Activated gamma-delta T cell (primary cell): Measurements from ENCODE around the gene WASF2.
"Not testable (repeated sequence)": the region's sequence is repeated elsewhere in the genome, so short reads cannot be mapped to it uniquely, and the experiment has no call there.

ENCODE experiments used
- DNase-seq: peaks from one replicate; lab custom pipeline; 2025; lab: John Stamatoyannopoulos, UW

Gene WASF2

GRCh38 chr1:27496604-27497155 lies 6.7 kb upstream of the WASF2 start:
- no peak for DNase-seq

GRCh38 chr1:27492796-27493195 lies 2.8 kb upstream of the WASF2 start:
- no peak for DNase-seq

- DNase-seq, result no peak
Observed at GRCh38 chr1:27491748-27492700, 2.1 kb upstream of the WASF2 start.

GRCh38 chr1:27489501-27489972 lies 430 bp downstream of the WASF2 start:
- DNase-seq, result no peak

- DNase-seq, result no peak
Observed at GRCh38 chr1:27487966-27488884, 1.7 kb downstream of the WASF2 start.

- DNase-seq, result no peak
Observed at GRCh38 chr1:27485363-27485762, 4.6 kb downstream of the WASF2 start.

GRCh38 chr1:27483659-27484058 lies 6.3 kb downstream of the WASF2 start:
- DNase-seq, result no peak

- DNase-seq, result no peak
Observed at GRCh38 chr1:27481994-27482620, 7.9 kb downstream of the WASF2 start.

GRCh38 chr1:27478098-27478497 lies 11.9 kb downstream of the WASF2 start:
- no peak for DNase-seq

- DNase-seq, result no peak
Observed at GRCh38 chr1:27476237-27476636, 13.7 kb downstream of the WASF2 start.

GRCh38 chr1:27475720-27476119 lies 14.2 kb downstream of the WASF2 start:
- DNase-seq, result no peak

GRCh38 chr1:27473755-27474154 lies 16.2 kb downstream of the WASF2 start:
- no peak for DNase-seq

- not testable (repeated sequence) for DNase-seq
Observed at GRCh38 chr1:27472098-27472497, 17.9 kb downstream of the WASF2 start.

- DNase-seq, result no peak
Observed at GRCh38 chr1:27471477-27471876, 18.5 kb downstream of the WASF2 start.

- DNase-seq, result no peak
Observed at GRCh38 chr1:27469334-27469733, 20.6 kb downstream of the WASF2 start.

- not testable (repeated sequence) for DNase-seq
Observed at GRCh38 chr1:27468378-27468777, 21.6 kb downstream of the WASF2 start.

- no peak for DNase-seq
Observed at GRCh38 chr1:27464926-27465647, 24.9 kb downstream of the WASF2 start.

GRCh38 chr1:27463916-27464315 lies 26.1 kb downstream of the WASF2 start:
- not testable (repeated sequence) for DNase-seq

GRCh38 chr1:27458521-27458920 lies 31.4 kb downstream of the WASF2 start:
- DNase-seq, result not testable (repeated sequence)

- no peak for DNase-seq
Observed at GRCh38 chr1:27455139-27455811, 34.7 kb downstream of the WASF2 start.
